ENCODE results near the gene GRM4.

- TF ChIP-seq SIN3B (IDR thresholded peaks at IDR 0.05; ENCODE audit: low read depth) (no peak), POLR2A (conservative IDR thresholded peaks at IDR 0.05) (no peak), POLR3A (IDR thresholded peaks at IDR 0.05; ENCODE audit: borderline replicate concordance, extremely low read depth, insufficient read depth, insufficient read length) (no peak), SAFB2 (IDR thresholded peaks at IDR 0.05; ENCODE audit: borderline replicate concordance, low read depth, low read length, severe bottlenecking) (no peak), ZNF639 (CRISPR knock-in tag; conservative IDR thresholded peaks at IDR 0.05 in 1 of 2, IDR thresholded peaks at IDR 0.05 in 1 of 2) (no peak), TEAD4 (IDR thresholded peaks at IDR 0.05; ENCODE audit: low read length) (no peak), TEAD4 (CRISPR knock-in tag; IDR thresholded peaks at IDR 0.05; ENCODE audit: borderline replicate concordance) (no peak), ADNP (tag; IDR thresholded peaks at IDR 0.05) (no peak), SMC3 (conservative IDR thresholded peaks at IDR 0.05; ENCODE audit: insufficient read depth, low read depth, low read length) (no peak), CBX5 (IDR thresholded peaks at IDR 0.05; ENCODE audit: borderline replicate concordance, low read depth) (no peak), CTCF (IDR thresholded peaks at IDR 0.05 in 2 of 3, conservative IDR thresholded peaks at IDR 0.05 in 1 of 3; ENCODE audit: insufficient read depth in 2 of 3, low read depth in 1 of 3, low read length in 3 of 3) (no peak)
Observed at GRCh38 chr6:34018026-34018425, 127.9 kb downstream of the GRM4 start.
